ENCODE results near the gene OXCT2.

Gene OXCT2

DNA sequence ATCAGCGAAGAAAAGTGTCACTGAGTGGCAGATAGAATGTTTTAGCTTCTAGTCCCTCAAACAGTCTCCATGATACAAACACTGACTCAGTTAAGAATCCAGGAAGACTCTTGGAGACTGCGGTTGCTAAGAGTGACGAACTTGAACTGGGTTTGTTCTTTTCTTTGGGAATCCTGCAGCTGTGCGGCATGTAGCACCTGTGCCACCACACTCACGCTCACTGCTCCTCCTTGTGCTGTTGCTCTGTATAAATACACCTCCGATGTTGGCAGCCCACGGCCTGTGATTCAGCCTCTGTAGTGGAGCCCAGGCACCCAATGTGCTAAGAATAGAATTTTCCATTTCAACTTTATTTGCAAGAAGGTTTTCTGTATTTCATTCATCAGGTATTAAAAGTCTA lies 38.0 kb downstream of the OXCT2 start:
- DNase-seq: no peak

DNA sequence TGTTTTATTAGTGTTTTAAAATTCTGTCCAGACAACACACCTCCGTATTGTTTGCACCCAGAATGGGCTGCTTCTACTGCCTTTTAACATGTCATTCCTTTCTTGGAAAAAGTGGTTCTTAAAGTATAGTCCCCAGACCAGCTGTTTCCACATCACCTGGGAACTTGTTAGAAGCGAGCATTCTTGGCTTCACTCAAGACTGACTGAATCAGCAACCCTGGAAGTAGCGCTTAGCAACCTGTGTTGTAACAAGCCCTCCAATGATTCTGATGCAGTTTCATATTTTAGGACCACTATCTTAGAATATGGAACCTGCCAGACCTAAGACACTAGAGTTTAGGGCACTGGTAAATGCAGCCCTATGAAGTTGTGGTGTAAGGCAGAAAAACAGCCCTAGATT lies 38.4 kb downstream of the OXCT2 start:
- Histone ChIP-seq H3K27ac (no peak overlapping the region), H3K4me3 (ENCODE audit: low read depth, low read length) (no peak overlapping the region), H3K36me3 (no peaks in the 10 kb centered on the region), H3K27me3 (ENCODE audit: insufficient read depth, low read depth, severe bottlenecking) (no peaks in the 10 kb centered on the region), H3K9me3 (ENCODE audit: severe bottlenecking) (no peaks in the 10 kb centered on the region)
- TF ChIP-seq, protein P1, sequence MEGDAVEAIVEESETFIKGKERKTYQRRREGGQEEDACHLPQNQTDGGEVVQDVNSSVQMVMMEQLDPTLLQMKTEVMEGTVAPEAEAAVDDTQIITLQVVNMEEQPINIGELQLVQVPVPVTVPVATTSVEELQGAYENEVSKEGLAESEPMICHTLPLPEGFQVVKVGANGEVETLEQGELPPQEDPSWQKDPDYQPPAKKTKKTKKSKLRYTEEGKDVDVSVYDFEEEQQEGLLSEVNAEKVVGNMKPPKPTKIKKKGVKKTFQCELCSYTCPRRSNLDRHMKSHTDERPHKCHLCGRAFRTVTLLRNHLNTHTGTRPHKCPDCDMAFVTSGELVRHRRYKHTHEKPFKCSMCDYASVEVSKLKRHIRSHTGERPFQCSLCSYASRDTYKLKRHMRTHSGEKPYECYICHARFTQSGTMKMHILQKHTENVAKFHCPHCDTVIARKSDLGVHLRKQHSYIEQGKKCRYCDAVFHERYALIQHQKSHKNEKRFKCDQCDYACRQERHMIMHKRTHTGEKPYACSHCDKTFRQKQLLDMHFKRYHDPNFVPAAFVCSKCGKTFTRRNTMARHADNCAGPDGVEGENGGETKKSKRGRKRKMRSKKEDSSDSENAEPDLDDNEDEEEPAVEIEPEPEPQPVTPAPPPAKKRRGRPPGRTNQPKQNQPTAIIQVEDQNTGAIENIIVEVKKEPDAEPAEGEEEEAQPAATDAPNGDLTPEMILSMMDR (IDR thresholded peaks at IDR 0.05; ENCODE audit: low read depth, low read length): no peak
- DNase-seq: no peak

More for the DNA sequence above, 38.0 kb downstream of the OXCT2 start:
- TF ChIP-seq, protein P1 (IDR thresholded peaks at IDR 0.05; ENCODE audit: low read depth, low read length): no peak
- Histone ChIP-seq H3K4me3 (ENCODE audit: low read depth, low read length) (no peak overlapping the region), H3K27me3 (ENCODE audit: insufficient read depth, low read depth, severe bottlenecking) (no peaks in the 10 kb centered on the region), H3K27ac (no peak overlapping the region), H3K36me3 (no peaks in the 10 kb centered on the region), H3K9me3 (ENCODE audit: severe bottlenecking) (peaks cover 3% of the 10 kb centered on the region)

DNA sequence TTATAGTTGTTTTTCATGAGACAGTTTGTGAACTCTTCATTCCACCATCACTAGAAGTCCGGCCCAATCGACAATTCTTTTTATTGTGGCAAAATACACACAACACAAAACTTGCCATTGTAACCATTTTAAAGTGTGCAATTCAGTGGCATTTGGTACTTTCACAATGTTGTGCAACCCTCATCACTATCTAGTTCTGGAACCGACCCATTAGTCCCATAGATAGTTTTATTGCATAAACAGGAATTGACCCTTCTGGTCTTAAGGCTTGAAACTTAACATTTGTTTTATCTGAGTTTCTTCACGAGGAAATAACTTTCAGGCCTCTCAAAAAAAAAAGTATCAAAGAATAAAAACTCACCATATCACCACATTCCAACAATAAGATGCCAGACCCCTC lies 41.3 kb downstream of the OXCT2 start:
- no peak for DNase-seq
- H3K36me3 ChIP-seq: no peaks in the 10 kb centered on the region
- no peaks in the 10 kb centered on the region for H3K9me3 ChIP-seq (ENCODE audit: severe bottlenecking)
- H3K4me3 ChIP-seq (ENCODE audit: low read depth, low read length): no peak overlapping the region
- no peak overlapping the region for H3K27ac ChIP-seq
- TF ChIP-seq, protein P1 (IDR thresholded peaks at IDR 0.05; ENCODE audit: low read depth, low read length): no peak
- H3K27me3 ChIP-seq (ENCODE audit: insufficient read depth, low read depth, severe bottlenecking): no peaks in the 10 kb centered on the region

DNA sequence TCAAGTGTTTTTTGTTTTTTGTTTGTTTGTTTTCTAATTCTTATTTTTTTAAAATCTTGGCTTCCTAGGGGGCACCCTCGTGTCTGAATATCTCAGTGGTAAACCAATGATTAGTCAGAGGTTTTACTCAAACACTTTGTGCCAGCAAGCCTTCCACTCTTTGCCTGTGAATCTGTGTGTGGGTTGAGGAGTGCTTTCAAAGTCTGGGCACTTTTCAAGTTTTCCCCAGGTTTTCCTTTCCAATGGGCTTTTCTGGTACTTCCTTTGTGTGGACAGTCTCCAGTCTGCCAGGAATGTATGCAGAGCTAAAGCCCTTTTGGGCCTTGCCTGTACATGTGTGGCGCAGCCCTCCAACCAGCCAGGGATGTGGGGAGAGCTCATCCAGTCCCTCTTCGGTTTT lies 42.1 kb downstream of the OXCT2 start:
- Histone ChIP-seq H3K4me3 (ENCODE audit: low read depth, low read length) (no peak overlapping the region), H3K27ac (no peak overlapping the region), H3K9me3 (ENCODE audit: severe bottlenecking) (no peaks in the 10 kb centered on the region), H3K36me3 (no peaks in the 10 kb centered on the region), H3K27me3 (ENCODE audit: insufficient read depth, low read depth, severe bottlenecking) (no peaks in the 10 kb centered on the region)
- TF ChIP-seq, protein P1 (IDR thresholded peaks at IDR 0.05; ENCODE audit: low read depth, low read length): no peak
- DNase-seq: no peak

DNA sequence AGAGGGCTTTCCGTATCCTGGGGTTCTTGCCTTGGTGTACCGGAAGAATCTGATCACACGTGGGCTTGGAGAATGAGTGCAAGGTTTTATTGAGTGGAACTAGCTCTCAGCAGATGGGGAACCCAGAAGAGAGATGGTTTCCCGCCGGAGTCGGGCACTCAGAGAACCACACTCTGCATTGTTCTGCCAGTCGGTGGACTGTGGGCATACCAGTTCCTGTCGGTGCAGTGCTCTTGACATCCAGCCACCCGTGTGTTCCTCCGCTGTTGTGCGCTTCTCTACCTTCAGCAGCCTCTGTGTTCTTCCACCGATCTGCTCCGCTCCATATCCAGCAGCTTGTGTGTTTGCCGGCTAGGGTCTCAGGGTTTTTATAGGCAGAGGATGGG lies 43.2 kb downstream of the OXCT2 start:
- H3K4me3 ChIP-seq (ENCODE audit: low read depth, low read length): no peak overlapping the region
- TF ChIP-seq, protein P1 (IDR thresholded peaks at IDR 0.05; ENCODE audit: low read depth, low read length): no peak
- no peak overlapping the region for H3K27ac ChIP-seq
- no peak for DNase-seq
- H3K36me3 ChIP-seq: no peaks in the 10 kb centered on the region
- no peaks in the 10 kb centered on the region for H3K9me3 ChIP-seq (ENCODE audit: severe bottlenecking)
- H3K27me3 ChIP-seq (ENCODE audit: insufficient read depth, low read depth, severe bottlenecking): no peaks in the 10 kb centered on the region

DNA sequence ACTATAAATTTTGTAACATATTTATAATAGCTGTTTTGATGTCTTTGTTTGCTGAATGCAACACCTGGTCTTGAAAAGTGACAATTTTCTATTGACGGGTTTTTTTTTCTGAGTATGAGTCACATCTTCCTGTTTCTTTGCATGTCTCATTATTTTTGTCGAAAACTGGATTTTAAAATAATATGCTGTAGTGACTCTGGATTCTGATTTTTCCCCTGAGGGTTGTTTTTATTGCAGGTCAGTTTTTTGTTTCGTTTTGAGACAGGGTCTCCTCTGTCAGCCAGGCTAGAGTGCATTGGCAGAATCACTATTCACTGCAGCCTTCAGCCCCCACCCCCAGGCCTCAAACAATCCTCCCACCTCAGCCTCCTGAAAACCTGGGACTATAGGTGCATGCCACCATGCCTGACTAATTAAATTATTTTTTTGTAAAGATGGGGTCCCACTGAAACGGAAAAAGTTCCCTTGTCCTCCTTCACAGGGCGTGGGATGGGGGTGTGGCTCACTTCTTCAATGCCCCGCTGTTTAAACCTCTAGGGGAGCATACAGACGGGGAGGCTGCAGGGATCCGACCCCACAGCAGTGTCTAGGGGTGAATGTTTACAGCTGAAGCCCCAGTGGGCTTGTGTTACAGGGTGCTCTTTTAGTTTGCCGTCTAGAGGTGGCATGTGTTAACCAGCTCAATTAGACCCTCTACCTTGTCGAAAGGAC lies 43.8 kb downstream of the OXCT2 start:
- DNase-seq: no peak
- Histone ChIP-seq H3K36me3 (no peaks in the 10 kb centered on the region), H3K4me3 (ENCODE audit: low read depth, low read length) (no peak overlapping the region), H3K9me3 (ENCODE audit: severe bottlenecking) (no peaks in the 10 kb centered on the region), H3K27me3 (ENCODE audit: insufficient read depth, low read depth, severe bottlenecking) (no peaks in the 10 kb centered on the region), H3K27ac (no peak overlapping the region)
- TF ChIP-seq, protein P1 (IDR thresholded peaks at IDR 0.05; ENCODE audit: low read depth, low read length): no peak
